Keratinocyte (primary cell): Measurements from ENCODE around the gene TARS2. TPM values are rescaled to one million over a fixed set of nuclear protein-coding genes. Genes with fewer than 3 reads are reported as not detected.

Experiments used
- DNase-seq: peaks from one replicate; pipeline ENCODE4 v3.0.0-alpha.2; 2011; ENCODE audit warnings: low read depth, missing footprints, low spot score
- FAIRE-seq: peaks from 2 replicates; lab custom pipeline; 2011; peaks lifted over from hg19 to GRCh38; lab: Jason Lieb, UNC
- H2AFZ ChIP-seq: 2 replicates; pipeline ENCODE4 v1.6.0; 2012; ENCODE audit warnings: low read length, control low read depth, inconsistent platforms; ENCODE audit not compliant: control insufficient read depth
- H3K27ac ChIP-seq: 2 replicates; pipeline ENCODE4 v1.5.1; 2011; ENCODE audit warnings: low read length; ENCODE audit not compliant: control insufficient read depth, insufficient read depth
- H3K27me3 ChIP-seq: 3 replicates; pipeline ENCODE4 v1.6.0; 2011; ENCODE audit warnings: low read length; ENCODE audit not compliant: control insufficient read depth, insufficient read depth; ENCODE audit errors: extremely low read depth
- H3K36me3 ChIP-seq, 2 experiments: 2 replicates in 1 of 2; 3 replicates in 1 of 2; pipeline ENCODE4 v1.5.1; 2011; ENCODE audit warnings: low read length in 2 of 2, mild to moderate bottlenecking in 1 of 2; ENCODE audit not compliant: control insufficient read depth in 2 of 2, insufficient read depth in 2 of 2; ENCODE audit errors: extremely low read depth in 1 of 2
- H3K4me1 ChIP-seq: 3 replicates; pipeline ENCODE4 v1.5.1; 2011; ENCODE audit warnings: low read length; ENCODE audit not compliant: control insufficient read depth, insufficient read depth; ENCODE audit errors: extremely low read depth
- H3K4me2 ChIP-seq: 3 replicates; pipeline ENCODE4 v1.6.0; 2011; ENCODE audit warnings: low read depth, low read length; ENCODE audit not compliant: control insufficient read depth, insufficient read depth; ENCODE audit errors: extremely low read depth
- H3K4me3 ChIP-seq, 3 experiments: fragments of 200-600 bp in 1 of 3; sonication (generic) in 1 of 3; 2 replicates in 2 of 3; 3 replicates in 1 of 3; pipeline ENCODE4 v1.5.1; 2011 to 2016; ENCODE audit warnings: low read length in 3 of 3, mild to moderate bottlenecking in 3 of 3, control low read depth in 2 of 3, inconsistent platforms in 1 of 3, low read depth in 1 of 3, mixed read lengths in 1 of 3, mixed run types in 1 of 3, moderate library complexity in 1 of 3; ENCODE audit not compliant: control insufficient read depth in 2 of 3, insufficient read depth in 2 of 3; ENCODE audit errors: extremely low read depth in 1 of 3
- H3K79me2 ChIP-seq: 2 replicates; pipeline ENCODE4 v1.6.0; 2012; ENCODE audit warnings: low read length; ENCODE audit not compliant: control insufficient read depth, insufficient read depth
- H3K9ac ChIP-seq: 3 replicates; pipeline ENCODE4 v1.6.0; 2011; ENCODE audit warnings: low read length; ENCODE audit not compliant: control insufficient read depth, insufficient read depth; ENCODE audit errors: extremely low read depth
- H3K9me1 ChIP-seq: 3 replicates; pipeline ENCODE4 v1.6.0; 2011; ENCODE audit warnings: low read length; ENCODE audit not compliant: control insufficient read depth, insufficient read depth; ENCODE audit errors: extremely low read depth
- H3K9me3 ChIP-seq: 2 replicates; pipeline ENCODE4 v1.5.1; 2012; ENCODE audit warnings: low read depth, low read length; ENCODE audit not compliant: control insufficient read depth
- H4K20me1 ChIP-seq: 3 replicates; pipeline ENCODE4 v1.6.0; 2011; ENCODE audit warnings: low read length; ENCODE audit not compliant: control insufficient read depth, insufficient read depth; ENCODE audit errors: extremely low read depth
- EZH2 ChIP-seq: IDR thresholded peaks from one replicate; pipeline ENCODE4 v1.6.1; 2012; ENCODE audit warnings: inconsistent platforms, mild to moderate bottlenecking, low read length, moderate library complexity
- dilution Hi-C: fragments of 300-500 bp; cut with MboI; formaldehyde crosslinking; loops from one replicate; pipeline ENCODE4 v1.7.0; 2020; ENCODE audit warnings: low sequenced_read_pairs; ENCODE audit not compliant: extremely low pct_ligation_motif_present
- polyA plus RNA-seq, 5 experiments: library from polyadenylated mRNA; depleted of rRNA in 3 of 5; stranded (reverse) in 3 of 5; stranded (forward) in 1 of 5; unstranded in 1 of 5; fragments of >200 nt; gene quantifications; 1 replicate in 1 of 5; 2 replicates in 3 of 5; 3 replicates in 1 of 5; pipeline versions ENCODE4 v1.2.1 to v1.2.3, GENCODE V29; 2011 to 2012; ENCODE audit warnings: missing spikeins in 2 of 5, low read depth in 1 of 5, low replicate concordance in 1 of 5
- TF ChIP-seq, protein P1 (sequence below), 3 experiments: IDR thresholded peaks in 1 of 3; conservative IDR thresholded peaks in 1 of 3; optimal IDR thresholded peaks in 1 of 3; 2 replicates in 2 of 3; 3 replicates in 1 of 3; pipeline versions ENCODE3 to v1.5.1; 2011; ENCODE audit warnings: low read length in 3 of 3, mild to moderate bottlenecking in 3 of 3, moderate library complexity in 2 of 3, control low read depth in 1 of 3, inconsistent platforms in 1 of 3; ENCODE audit not compliant: insufficient read depth in 2 of 3; ENCODE audit errors: extremely low read depth in 1 of 3

Gene TARS2
- polyA plus RNA-seq, 1 donor (not counting 4 experiments of a cell fraction or from before 2014, with no cell fraction given), result 28.4 TPM

DNA sequence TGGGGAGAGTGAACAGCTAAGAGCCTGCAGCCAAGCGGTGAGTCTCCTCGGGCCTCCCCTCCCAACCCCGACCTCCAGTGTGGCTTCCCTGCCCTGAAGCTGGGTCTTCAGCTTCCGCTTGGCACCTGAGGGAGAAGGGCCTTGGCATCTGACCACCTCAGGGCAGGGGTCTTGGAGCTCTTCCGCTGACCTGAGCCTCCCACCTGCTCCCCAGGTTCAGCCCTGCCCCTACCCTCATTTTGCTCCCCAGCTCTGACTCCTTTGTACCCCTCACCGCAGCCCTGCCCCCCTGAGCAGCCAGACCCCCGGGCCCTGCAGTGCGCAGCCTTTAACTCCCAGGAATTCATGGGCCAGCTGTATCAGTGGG, 66.8 kb downstream of the TARS2 start:
- no peaks in the 10 kb centered on the region for H4K20me1 ChIP-seq
- peaks cover 15% of the 10 kb centered on the region for H3K4me1 ChIP-seq
- H3K9me1 ChIP-seq, result no peaks in the 10 kb centered on the region
- H3K9ac ChIP-seq, result no peak overlapping the region
- H2AFZ ChIP-seq, result no peak overlapping the region
- H3K27ac ChIP-seq, result no peak overlapping the region
- H3K36me3 ChIP-seq, result peaks cover 0 to 1% of the 10 kb centered on the region in 2 experiments
- no peak overlapping the region for H3K4me2 ChIP-seq
- H3K4me3 ChIP-seq, result no peak overlapping the region
- no peak for DNase-seq
- H3K27me3 ChIP-seq, result no peaks in the 10 kb centered on the region
- TF ChIP-seq, protein P1, sequence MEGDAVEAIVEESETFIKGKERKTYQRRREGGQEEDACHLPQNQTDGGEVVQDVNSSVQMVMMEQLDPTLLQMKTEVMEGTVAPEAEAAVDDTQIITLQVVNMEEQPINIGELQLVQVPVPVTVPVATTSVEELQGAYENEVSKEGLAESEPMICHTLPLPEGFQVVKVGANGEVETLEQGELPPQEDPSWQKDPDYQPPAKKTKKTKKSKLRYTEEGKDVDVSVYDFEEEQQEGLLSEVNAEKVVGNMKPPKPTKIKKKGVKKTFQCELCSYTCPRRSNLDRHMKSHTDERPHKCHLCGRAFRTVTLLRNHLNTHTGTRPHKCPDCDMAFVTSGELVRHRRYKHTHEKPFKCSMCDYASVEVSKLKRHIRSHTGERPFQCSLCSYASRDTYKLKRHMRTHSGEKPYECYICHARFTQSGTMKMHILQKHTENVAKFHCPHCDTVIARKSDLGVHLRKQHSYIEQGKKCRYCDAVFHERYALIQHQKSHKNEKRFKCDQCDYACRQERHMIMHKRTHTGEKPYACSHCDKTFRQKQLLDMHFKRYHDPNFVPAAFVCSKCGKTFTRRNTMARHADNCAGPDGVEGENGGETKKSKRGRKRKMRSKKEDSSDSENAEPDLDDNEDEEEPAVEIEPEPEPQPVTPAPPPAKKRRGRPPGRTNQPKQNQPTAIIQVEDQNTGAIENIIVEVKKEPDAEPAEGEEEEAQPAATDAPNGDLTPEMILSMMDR (optimal IDR thresholded peaks at IDR 0.05 in 1 of 3, IDR thresholded peaks at IDR 0.05 in 1 of 3, conservative IDR thresholded peaks at IDR 0.05 in 1 of 3; ENCODE audit: extremely low read depth in 1 of 3, insufficient read depth in 2 of 3, low read length in 3 of 3), result no peak
- TF ChIP-seq EZH2, result no peak
- no peak for FAIRE-seq
- H3K79me2 ChIP-seq, result no peaks in the 10 kb centered on the region
- no peaks in the 10 kb centered on the region for H3K9me3 ChIP-seq
- dilution Hi-C loops, result no loop called here

DNA sequence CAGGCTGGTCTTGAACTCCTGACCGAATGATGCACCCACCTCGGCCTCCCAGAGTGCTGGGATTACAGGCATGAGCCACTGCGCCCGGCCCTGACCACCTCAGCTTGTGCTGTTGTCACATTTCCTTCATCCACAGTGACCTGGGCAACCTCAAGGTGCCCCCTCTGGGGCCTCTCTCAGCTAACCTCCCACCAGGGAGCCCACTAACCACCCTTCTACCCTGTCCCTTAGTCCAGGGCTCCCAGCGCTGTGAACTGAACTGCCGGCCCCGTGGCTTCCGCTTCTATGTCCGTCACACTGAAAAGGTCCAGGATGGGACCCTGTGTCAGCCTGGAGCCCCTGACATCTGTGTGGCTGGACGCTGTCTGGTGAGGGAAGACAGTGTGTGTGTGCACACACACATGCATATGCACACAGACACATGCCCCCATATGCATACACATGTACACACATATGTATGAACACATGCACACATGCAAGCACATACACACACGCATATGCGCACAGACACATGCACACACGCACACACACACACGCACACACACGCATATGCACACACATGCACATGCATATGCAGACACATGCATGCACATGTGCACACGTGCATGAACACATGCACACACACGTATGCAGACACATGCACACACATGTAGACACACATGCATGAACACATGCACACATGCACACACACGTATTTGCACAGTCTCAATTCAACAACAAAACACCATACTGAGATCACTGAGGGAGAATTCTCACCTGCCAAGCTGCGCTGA, 68.2 kb downstream of the TARS2 start:
- Histone ChIP-seq H3K9ac (no peak overlapping the region), H3K27ac (no peak overlapping the region), H3K9me1 (peaks cover 3% of the 10 kb centered on the region), H3K79me2 (no peaks in the 10 kb centered on the region), H3K36me3 (peaks cover 0 to 4% of the 10 kb centered on the region in 2 experiments), H3K9me3 (no peaks in the 10 kb centered on the region), H3K4me2 (no peak overlapping the region), H3K4me1 (peaks cover 15% of the 10 kb centered on the region), H4K20me1 (no peaks in the 10 kb centered on the region), H3K27me3 (no peaks in the 10 kb centered on the region), H3K4me3 (no peak overlapping the region), H2AFZ (no peak overlapping the region)
- dilution Hi-C loops, result no loop called here
- no peak for TF ChIP-seq EZH2
- TF ChIP-seq, protein P1 (optimal IDR thresholded peaks at IDR 0.05 in 1 of 3, IDR thresholded peaks at IDR 0.05 in 1 of 3, conservative IDR thresholded peaks at IDR 0.05 in 1 of 3; ENCODE audit: extremely low read depth in 1 of 3, insufficient read depth in 2 of 3, low read length in 3 of 3), result no peak
- no peak for FAIRE-seq
- no peak for DNase-seq
